Fibroblast of the aortic adventitia (primary cell): ENCODE data around the gene VAV1. TPM values are rescaled to one million over a fixed set of nuclear protein-coding genes. Genes with fewer than 3 reads are reported as not detected.
"Not testable (repeated sequence)": the region's sequence is repeated elsewhere in the genome, so short reads cannot be mapped to it uniquely, and the experiment has no call there.

Experiments
- DNase-seq: peaks from one replicate; pipeline ENCODE4 v3.0.0-alpha.2; 2010; ENCODE audit warnings: low read depth
- H3K4me3 ChIP-seq: 2 replicates; pipeline ENCODE4 v1.5.1; 2011; ENCODE audit warnings: low read depth, mild to moderate bottlenecking, control low read depth, low read length, moderate library complexity
- total RNA-seq: library from RNA; depleted of rRNA; stranded (reverse); fragments of >200 nt; gene quantifications from 2 replicates; pipeline ENCODE4 v1.2.3, GENCODE V29; 2012; ENCODE audit warnings: low replicate concordance
- TF ChIP-seq, protein P1 (sequence below): IDR thresholded peaks from 2 replicates; pipeline ENCODE4 v1.5.1; 2011; ENCODE audit warnings: mild to moderate bottlenecking, low read length, control low read depth, inconsistent platforms; ENCODE audit not compliant: insufficient read depth

Gene VAV1
- total RNA-seq, 1 donor = not detected

DNA sequence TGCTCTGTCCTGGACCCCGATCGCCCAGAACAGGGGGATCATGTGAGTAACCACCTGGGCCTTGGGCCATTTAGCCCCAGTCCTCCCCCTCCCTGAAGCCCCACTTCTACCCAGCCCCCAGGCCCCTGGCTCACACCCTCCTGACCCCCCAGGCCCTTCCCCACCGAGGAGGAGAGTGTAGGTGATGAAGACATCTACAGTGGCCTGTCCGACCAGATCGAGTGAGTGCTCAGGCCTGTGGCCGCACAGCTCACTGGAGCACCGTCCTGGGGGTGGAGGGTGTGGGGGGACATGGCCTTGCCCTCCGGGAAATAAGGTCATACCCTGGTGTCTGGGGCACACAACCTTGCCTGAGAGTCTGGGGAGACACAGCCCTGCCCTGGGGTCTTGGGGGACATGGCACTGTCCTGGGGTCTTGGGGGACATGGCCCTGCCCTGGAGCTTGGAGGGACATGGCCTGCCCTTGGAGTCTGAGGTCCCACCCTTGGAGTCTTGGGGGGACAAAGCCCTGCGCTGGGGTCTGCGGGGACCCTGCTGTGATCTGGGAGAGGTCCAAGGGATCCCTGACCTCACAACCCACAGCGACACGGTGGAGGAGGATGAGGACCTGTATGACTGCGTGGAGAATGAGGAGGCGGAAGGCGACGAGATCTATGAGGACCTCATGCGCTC lies 49.3 kb downstream of the VAV1 start:
- DNase-seq = no peak
- TF ChIP-seq, protein P1, sequence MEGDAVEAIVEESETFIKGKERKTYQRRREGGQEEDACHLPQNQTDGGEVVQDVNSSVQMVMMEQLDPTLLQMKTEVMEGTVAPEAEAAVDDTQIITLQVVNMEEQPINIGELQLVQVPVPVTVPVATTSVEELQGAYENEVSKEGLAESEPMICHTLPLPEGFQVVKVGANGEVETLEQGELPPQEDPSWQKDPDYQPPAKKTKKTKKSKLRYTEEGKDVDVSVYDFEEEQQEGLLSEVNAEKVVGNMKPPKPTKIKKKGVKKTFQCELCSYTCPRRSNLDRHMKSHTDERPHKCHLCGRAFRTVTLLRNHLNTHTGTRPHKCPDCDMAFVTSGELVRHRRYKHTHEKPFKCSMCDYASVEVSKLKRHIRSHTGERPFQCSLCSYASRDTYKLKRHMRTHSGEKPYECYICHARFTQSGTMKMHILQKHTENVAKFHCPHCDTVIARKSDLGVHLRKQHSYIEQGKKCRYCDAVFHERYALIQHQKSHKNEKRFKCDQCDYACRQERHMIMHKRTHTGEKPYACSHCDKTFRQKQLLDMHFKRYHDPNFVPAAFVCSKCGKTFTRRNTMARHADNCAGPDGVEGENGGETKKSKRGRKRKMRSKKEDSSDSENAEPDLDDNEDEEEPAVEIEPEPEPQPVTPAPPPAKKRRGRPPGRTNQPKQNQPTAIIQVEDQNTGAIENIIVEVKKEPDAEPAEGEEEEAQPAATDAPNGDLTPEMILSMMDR = no peak
- no peak overlapping the region for H3K4me3 ChIP-seq

DNA sequence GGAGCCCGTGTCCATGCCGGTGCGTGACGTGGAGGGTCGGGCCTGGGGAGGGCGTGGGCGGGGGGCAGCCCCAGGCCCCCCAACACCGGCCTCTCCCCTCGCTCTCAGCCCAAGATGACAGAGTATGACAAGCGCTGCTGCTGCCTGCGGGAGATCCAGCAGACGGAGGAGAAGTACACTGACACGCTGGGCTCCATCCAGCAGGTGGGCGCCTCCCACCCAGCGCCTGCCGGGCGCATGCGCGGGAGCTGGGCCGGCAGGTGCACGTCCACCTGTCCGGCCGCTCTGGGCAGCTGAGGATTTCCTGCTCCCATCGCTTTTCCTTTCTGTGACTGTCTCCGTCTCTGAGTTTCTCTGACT lies 49.8 kb downstream of the VAV1 start:
- DNase-seq = no peak
- TF ChIP-seq, protein P1 = no peak

DNA sequence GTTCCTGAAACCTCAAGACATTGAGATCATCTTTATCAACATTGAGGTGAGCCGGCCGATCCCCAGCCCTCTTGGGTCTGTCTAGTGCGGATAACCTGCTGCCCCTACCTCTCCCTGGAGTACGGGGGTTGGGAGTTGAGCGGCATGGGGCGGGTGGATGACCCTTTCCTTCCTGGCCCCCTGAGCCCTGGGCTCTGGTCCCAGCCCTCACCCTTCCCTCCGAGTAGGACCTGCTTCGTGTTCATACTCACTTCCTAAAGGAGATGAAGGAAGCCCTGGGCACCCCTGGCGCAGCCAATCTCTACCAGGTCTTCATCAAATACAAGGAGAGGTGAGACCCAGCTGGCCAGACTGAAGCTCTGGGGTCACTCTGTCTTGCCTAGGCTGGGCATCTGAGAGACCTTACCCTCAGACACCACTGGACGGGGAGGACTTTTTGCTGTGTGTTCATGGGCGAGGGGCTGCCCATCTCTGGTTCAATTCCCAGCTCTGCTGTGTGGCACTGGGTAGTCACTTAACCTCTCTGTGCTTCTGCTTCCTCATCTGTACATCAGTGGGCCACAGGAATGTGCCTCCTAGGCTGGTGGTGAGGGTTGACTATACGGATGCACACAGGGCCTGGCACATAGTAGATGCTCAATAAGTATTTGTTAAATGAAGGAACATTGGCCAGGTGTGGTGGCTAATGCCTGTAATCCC lies 52.7 kb downstream of the VAV1 start:
- TF ChIP-seq, protein P1 = no peak
- DNase-seq = no peak
- no peak overlapping the region for H3K4me3 ChIP-seq

More for the DNA sequence above, 49.8 kb downstream of the VAV1 start:
- no peak overlapping the region for H3K4me3 ChIP-seq

DNA sequence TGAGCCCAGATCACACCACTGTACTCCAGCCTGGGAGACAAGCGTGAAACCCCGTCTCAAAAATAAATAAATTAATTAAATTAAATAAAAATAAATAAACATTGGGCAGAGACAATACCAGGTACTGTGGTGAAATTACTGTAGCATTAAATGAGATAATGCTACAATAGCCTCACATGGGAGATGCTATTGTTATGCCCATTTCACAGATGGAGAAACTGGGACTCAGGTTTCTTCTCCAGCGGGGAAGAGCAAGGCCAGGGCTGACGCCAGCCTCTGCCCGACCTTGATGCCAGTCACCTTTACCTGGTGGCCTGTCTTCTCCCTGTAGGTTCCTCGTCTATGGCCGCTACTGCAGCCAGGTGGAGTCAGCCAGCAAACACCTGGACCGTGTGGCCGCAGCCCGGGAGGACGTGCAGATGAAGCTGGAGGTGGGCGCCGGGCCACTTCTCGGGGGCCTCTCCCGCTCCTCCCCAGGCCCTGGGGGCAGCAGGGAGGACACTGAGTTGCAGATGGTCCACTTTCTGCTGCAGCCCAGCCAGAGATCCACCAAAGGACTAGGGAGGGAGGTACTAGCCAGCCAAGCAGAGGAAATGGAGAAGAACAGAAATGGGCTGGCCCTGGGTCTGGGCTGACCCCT lies 53.9 kb downstream of the VAV1 start:
- no peak overlapping the region for H3K4me3 ChIP-seq
- DNase-seq = no peak
- TF ChIP-seq, protein P1 = no peak

DNA sequence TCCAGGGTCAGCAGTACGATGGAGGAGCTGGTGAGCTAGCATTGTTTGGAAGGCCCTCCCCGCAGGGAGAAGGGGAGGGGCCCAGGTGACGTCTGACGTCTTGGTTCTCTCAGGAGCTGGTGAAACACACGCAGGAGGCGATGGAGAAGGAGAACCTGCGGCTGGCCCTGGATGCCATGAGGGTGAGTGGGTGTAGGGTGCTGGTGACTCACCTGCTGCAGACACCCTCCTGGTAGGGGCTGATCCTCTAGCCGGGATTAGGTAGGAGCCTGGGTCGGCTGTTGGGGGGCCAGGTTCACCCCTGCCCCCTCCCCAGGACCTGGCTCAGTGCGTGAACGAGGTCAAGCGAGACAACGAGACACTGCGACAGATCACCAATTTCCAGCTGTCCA lies 55.8 kb downstream of the VAV1 start:
- DNase-seq = no peak
- H3K4me3 ChIP-seq = no peak overlapping the region
- TF ChIP-seq, protein P1 = no peak

DNA sequence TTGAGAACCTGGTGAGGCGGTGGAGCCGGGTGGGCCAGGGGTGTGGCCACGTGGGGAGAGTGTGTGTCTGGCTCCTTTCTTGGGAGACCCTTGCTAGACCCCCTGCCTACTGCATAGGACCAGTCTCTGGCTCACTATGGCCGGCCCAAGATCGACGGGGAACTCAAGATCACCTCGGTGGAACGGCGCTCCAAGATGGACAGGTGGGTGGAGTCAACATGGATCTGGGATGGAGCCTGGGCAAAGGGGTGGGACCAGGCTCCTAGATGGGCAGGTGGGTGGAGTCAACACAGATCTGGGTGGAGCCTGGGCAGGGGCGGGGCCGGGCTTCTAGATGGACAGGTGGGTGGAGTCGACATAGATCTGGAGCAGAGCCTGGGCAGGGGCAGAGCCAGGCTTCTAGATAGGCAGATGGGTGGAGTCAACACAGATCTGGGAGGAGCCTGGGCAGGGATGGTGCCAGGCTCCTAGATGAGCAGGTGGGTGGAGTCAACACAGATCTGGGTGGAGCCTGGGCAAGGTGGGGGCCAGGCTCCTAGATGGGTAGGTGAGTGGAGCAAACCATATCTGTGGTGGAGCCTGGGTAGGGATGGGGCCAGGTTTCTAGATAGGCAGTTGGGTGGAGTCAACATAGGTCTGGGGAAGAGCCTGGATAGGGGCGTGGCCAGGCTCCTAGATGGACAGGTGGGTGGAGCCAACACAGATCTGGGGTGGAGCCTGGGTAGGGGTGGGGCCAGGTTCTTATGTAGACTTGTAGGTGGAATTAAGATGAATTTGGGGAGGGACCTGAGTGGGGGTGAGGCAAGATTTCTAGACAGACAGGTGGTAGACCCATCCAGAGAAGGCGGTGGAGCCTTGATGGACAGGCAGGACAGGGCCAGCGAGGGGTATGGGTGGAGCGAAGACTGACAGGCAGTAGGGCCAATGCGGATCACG lies 56.5 kb downstream of the VAV1 start:
- TF ChIP-seq, protein P1 = no peak
- no peak overlapping the region for H3K4me3 ChIP-seq
- no peak for DNase-seq

DNA sequence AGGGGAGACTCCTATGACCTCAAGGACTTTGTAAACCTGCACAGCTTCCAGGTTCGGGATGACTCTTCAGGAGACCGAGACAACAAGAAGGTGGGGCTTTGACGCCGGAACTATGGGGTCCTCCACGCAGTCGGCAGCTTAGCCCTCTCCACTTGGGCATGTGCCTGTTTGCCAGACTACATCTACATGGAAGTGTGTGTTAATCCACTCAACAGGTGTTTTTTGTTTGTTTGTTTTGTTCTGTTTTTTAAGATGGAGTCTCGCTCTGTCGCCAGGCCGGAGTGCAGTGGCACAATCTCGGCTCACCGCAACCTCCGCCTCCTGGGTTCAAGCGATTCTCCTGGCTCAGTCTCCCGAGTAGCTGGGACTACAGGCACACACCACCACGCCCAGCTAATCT lies 57.3 kb downstream of the VAV1 start:
- not testable (repeated sequence) for DNase-seq

DNA sequence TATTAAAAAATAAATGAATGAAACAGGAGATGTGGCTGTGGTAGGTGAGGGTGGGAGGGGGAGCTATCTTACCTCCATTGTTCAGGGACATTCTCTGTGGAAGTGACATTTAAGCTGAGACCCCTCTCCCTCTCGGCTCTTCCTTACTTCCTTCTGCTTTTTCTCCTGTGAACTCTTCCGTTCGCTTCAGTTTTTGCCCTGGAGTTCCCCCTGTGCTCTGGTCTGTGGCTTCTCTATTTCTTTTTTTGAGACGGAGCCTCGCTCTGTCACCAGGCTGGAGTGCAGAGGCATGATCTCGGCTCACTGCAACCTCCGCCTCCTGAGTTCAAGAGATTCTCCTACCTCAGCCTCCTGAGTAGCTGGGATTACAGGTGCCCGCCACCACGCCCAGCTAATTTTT lies 58.6 kb downstream of the VAV1 start:
- H3K4me3 ChIP-seq, DNase-seq: not testable (repeated sequence)

More for the DNA sequence above, 57.3 kb downstream of the VAV1 start:
- H3K4me3 ChIP-seq = not testable (repeated sequence)
